NCI-H748 treated with DMSO at 0.1 percent for 48 hours (cell line): ENCODE measurements around the gene TEX52.

Experiments
- DNase-seq: peaks from one replicate; lab custom pipeline; 2025; lab: John Stamatoyannopoulos, UW

TEX52 gene

DNA sequence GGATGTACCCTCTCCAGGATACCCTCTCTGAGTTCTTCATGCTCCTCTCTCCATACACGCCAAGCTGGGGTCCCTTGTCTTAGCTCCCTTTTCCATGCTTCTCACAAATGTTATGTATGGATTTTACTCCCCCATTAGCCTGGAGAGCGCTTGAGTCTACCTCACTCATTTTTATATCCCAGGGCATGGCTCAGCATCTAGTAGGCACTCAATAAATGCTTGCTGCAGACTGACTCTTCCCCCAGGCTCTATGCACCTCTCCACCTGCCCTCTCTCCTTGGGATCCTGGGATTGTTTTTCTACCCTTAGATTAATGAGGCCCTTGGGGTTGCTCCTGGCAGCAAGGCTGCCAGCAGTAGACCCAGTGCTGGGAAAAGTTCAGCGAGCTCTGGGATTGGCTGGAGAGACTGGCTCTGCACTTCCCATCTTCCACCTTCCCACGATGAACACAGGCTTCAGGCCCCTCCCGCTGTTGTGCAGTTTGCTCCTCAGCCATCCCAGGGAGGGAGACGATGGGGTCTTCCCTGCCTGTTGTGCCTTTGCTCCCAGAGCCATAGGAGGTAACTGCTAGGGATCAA is 24.2 kb downstream of the TEX52 start:
- DNase-seq, result no peak

- DNase-seq, result no peak
Observed at GRCh38 chr12:2829275-2829674, 27.6 kb downstream of the TEX52 start.

DNA sequence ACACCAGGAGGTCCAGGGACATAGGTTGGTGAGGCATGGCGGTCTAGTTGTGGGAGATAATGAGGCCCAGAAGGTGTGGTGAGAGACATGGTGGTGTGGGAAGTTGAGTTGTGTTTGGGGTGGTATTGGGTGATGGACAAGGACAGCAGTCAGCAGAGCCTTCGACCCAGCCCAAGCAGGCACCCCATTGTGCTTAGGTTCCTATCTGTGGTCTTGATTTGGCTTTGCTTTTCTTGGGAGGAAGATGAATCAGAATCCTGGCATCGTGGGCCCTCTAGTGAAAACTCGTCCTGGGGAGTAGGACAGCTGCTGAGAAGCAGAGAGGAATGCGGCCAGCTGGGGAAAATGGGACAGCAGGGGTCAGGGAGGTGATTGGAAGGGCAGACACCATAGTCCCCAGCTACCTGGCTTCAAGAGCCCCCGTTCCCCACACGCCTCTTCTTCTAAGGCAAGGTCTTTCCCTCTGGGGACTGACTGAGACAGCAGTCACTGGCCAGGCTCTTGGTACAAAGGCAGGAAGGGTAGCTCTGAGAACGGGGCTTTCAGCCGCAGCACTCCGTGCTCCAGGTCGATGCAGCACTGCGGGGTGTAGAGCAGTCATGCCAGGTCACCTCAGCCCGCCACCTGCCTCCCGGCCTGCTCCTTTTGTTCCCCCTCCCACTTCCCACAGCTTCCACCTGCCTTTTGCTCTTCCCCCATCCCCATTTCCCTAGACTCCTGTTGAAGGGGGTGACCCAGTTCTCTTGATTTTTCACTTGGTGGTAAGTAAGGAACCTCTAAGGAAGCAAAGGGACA is 29.9 kb downstream of the TEX52 start:
- no peak for DNase-seq

GRCh38 chr12:2826036-2826435 is 30.8 kb downstream of the TEX52 start:
- no peak for DNase-seq

DNA sequence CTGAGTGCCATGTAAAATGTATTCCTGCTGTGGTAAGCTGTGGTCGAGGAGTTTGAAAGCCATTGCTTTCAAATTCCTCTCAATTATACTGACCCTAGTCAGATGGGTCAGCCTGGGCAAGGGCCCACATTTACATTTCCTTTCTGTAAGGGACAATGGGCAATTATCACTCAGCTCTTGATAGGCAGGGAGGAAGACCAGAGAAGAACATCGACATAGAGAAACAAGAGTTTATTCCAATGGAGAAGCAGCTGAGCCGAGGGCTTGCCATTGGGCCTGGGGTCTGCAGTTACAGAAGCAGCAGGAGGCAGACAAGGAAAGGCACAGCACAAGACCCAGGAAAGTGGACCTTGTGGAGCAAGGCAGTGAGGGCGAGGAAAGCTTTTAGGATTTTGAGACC is 31.7 kb downstream of the TEX52 start:
- DNase-seq, result no peak

- DNase-seq, result no peak
Observed at GRCh38 chr12:2824541-2824940, 32.3 kb downstream of the TEX52 start.

GRCh38 chr12:2823483-2823882 is 33.4 kb downstream of the TEX52 start:
- no peak for DNase-seq

DNA sequence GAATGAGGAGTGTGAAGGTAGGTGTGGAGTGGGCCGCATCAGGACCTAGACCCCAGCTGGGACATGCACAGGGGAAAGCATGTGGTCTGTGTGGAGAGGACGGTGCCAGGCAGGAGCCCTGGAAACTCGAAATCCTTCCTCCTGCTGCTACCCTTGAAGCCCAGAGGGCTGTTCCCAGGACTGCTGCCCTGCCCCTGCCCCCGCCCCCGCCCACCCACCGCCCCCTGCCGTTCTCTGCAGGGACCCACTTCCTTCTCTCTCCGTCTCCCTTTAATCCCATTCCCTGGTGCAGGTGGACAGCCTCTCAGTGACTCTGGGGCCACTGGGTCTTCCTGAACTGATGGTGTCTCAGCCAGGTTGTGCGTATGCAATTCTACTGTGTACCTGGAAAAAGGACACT is 36.4 kb downstream of the TEX52 start:
- no peak for DNase-seq

DNA sequence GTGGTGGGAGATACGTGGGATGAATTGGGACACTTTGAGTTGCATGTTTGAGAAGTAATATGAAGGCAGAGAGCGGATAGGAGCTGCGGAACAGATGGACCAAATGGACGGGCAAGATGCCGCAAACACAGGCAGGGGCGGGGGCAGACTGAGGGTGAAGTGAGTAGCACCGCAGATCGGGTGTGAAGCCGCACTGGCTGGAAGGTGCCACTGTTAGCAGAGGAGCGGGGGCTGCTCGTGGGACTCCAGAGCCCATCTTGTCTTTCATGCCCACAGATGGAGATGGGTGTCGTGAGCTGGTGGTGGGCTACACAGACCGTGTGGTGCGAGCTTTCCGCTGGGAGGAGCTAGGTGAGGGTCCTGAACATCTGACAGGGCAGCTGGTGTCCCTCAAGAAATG is 37.0 kb downstream of the TEX52 start:
- no peak for DNase-seq

DNA sequence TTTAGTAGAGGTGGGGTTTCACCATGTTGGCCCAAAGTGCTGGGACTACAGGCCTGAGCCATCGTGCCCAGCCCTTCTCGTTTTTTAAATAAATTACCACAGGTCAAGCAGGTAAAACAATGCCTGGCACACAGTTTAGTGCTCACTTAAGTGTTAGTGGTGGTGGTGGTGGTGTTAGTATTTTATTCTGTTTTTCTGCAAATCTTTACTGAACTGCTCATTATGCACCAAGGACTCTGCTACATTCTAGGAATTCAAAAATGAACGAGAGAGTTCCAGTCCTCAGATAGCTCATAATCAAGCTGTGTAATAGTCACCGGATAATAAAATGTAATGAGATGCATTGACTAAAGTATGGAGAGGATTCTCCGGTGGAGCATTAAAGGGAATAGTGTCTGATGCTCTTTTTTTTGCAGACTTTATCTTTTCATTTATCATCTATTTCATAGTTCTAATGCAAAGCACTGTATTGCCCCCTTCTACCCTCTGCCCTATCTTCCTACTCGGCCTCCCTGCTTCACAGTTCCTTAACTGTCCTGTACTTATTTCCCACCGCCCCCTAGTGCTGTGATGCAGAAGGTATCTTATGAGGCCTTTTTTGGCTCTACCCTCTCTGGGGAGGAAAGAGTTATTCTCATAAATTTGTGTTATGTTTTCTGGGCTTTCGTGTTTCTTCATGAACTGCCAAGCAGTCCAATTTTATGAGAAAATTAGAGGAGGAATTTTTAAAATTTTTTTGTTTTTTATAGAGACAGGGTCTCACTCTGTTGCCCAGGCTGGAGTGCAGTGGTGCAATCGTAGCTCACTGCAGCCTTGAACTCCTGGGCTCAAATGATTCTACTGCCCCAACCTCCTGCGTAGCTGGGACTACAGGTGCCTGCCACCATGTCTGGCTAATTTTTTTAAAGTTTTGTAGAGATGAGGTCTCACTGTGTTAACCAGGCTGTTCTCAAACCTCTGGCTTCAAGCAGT is 43.3 kb downstream of the TEX52 start:
- peak; percentile 37 for DNase-seq

GRCh38 chr12:2812290-2813213 is 44.3 kb downstream of the TEX52 start, which contains the start of gene ITFG2:
Gene ITFG2, plus strand, starts transcription at chr12:2812668. Its CDS starts 93 bp downstream, at chr12:2812761.
- peak; percentile 85 for DNase-seq

DNA sequence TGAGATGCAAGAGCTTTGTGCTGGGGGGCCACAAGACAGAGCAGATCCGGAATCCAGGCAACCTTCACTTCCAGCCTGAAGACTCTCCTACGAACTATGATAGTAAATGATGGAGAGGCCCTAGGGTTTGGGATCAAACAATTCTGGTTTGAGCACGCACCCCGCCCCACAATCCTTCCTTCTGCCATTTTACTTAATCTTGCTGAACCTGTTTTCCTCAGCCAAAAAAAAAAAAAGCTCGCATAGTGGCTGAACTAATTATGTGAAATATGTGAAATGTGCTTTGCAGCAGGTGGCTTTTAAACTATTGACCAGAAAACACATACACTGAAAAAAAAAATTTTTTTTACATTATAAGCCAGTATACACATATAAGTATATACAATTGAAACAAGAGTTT is 45.0 kb downstream of the TEX52 start:
- DNase-seq, result no peak

DNA sequence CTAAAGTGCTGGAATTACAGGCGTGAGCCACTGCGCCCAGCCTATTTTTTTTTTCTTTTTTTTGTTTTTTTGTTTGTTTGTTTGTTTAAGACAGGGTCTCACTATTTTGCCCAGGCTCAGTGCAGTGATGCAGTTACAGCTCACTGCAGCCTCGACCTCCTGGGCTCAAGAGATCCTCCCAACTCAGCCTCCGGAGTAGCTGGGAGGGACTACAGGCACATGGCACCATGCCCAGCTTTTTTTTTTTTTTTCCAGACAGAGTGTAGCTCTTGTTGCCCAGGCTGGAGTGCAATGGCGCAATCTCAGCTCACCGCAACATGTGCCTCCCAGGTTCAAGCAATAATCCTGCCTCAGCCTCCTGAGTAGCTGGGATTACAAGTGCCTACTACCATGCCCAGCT is 50.1 kb downstream of the TEX52 start:
- DNase-seq, result no peak

DNA sequence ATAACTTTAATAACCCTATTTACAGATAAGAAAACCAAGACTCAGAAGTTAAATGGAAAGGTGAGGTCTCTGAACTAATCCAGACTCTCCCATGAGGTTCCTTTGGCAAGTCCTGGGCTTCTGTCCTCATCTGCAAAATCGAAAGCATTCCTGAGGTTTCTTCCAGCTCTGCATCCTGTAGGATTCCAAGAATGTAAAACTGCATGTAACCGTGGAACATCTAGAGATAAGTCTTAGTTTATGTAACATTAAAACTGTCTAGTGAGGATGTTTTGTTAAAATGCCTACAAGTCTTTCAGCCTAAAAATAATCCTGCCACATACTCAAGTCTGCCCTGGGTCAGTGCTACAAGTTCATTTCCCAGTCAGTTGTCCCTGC is 51.7 kb downstream of the TEX52 start:
- DNase-seq, result no peak

GRCh38 chr12:2804393-2805142 is 52.3 kb downstream of the TEX52 start:
- DNase-seq, result no peak

DNA sequence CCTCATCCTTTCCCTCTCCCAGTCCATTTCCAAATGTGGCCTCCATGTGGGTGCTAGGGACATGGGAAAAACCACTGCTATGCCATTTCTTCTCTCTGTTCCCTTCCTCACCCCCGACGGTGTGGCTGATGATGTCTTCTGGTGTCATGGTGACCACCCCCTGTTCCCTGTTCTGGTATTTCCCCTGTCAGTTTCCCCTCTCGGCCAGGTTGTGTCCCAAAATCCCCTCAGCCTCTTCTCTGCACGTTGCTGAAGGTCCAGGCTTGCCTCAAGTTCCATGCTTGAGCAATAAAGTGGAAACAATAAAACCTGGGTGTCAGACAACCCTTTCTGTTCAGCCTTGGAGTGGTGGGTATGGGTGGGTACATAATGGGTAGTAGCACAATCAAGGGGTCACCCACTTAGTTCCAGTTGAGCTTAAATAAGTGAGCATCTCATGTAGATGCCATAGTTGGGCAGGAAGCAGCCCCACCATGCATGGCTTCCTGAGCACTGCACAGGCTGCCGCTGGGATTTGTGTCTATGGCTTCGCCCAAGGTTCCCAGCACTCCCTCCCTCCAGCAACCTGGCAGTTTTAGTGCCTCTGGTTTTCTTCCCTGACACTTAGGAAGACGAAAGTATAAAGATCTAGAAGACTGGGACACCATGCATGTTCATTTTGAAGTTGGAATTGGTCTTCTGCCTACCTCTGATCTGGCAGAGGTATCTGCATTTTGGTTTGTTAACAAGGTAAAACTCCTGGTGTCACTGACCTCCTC is 53.0 kb downstream of the TEX52 start:
- no peak for DNase-seq

DNA sequence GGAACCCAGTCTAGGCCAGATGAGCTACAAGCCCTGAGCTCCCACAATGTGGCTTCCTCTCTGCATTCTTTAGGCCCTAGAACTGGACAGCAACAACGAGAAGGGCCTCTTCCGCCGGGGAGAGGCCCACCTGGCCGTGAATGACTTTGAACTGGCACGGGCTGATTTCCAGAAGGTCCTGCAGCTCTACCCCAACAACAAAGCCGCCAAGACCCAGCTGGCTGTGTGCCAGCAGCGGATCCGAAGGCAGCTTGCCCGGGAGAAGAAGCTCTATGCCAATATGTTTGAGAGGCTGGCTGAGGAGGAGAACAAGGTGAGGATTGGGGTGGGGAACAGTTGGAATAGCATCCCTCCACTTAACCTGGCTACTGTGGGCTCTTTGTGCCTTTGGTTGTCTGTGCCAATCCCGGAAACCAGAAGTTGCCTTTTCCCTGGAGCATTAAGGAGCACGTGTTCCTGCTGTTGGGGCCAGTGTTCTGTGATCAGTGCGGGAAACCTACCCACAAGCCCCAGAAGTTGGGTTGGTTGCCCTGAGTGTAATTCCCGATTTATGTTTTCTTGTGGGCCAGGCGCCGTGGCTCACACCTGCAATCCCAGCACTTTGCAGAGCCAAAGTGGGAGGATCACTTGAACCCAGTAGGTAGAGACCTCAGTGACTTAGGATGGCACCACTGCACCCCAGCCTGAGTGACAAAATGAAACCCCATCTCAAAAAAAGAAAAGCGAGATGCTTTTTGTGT is 55.6 kb downstream of the TEX52 start:
- DNase-seq, result no peak

DNA sequence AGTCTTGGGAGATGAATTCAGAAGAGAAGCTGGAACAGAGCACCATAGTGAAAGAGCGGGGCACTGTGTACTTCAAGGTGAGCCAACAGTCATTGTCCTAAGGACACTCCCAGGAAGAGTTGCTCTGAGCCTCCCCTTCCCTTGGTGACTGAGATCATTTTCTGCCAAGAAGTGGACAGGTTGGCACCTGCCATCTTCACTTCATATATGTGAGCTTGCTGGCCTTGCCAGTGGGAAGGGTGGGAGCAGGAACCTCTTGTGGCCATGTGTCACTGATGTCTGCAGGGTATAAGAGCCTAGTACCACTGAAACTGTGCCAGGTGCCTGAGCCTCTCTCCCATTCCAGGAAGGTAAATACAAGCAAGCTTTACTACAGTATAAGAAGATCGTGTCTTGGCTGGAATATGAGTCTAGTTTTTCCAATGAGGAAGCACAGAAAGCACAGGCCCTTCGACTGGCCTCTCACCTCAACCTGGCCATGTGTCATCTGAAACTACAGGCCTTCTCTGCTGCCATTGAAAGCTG is 56.7 kb downstream of the TEX52 start:
- no peak for DNase-seq
